ENCODE data around the gene COL6A6. TPM values are rescaled to one million over a fixed set of nuclear protein-coding genes. Genes with fewer than 3 reads are reported as not detected.
"Not testable (repeated sequence)": the region's sequence is repeated elsewhere in the genome, so short reads cannot be mapped to it uniquely, and the experiment has no call there.

Gene COL6A6
- total RNA-seq, 2 donors from 2014 or later: 0.57 TPM; not detected in 1

DNA sequence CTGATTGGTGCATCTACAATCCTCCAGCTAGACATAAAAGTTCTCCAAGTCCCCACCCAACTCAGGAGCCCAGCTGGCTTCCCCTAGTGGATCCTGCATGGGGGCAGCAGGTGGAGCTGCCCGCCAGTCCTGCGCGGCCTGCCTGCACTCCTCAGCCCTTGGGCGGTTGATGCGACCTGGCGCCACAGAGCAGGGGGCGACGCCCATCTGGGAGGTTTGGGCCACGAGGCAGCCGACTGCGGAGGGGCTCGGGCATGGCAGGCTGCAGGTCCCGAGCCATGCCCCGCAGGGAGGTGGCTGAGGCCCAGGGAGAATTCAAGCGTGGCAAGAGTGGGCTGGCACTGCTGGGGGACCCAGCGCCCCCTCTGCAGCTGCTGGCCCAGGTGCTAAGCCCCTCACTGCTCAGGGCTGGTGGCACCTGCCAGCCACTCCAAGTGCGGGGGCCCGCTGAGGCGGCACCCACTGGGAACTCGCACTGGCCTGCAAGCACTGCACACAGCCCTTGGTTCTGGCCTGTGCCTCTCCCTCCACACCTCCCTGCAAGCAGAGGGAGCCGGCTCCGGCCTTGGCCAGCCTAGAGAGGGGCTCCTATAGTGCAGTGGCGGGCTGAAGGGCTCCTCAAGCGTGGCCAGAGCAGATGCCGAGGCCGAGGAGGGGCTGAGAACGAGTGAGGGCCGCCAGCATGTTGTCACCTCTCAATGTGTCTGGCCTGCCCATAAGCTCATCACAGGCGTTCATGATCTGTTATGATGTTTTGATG, 30.1 kb downstream of the COL6A6 start:
- Histone ChIP-seq H3K9me3 (no peaks in the 10 kb centered on the region), H3K27ac (no peak overlapping the region), H3K27me3 (replicated peaks; ENCODE audit: insufficient read depth) (peaks cover 2% of the 10 kb centered on the region), H3K4me1 (replicated peaks) (no peaks in the 10 kb centered on the region), H3K36me3 (no peaks in the 10 kb centered on the region), H3K4me3 (no peak overlapping the region)
- no peak for DNase-seq (ENCODE audit: low spot score)
- TF ChIP-seq POLR2A (IDR thresholded peaks at IDR 0.05): no peak
- TF ChIP-seq, protein P1, sequence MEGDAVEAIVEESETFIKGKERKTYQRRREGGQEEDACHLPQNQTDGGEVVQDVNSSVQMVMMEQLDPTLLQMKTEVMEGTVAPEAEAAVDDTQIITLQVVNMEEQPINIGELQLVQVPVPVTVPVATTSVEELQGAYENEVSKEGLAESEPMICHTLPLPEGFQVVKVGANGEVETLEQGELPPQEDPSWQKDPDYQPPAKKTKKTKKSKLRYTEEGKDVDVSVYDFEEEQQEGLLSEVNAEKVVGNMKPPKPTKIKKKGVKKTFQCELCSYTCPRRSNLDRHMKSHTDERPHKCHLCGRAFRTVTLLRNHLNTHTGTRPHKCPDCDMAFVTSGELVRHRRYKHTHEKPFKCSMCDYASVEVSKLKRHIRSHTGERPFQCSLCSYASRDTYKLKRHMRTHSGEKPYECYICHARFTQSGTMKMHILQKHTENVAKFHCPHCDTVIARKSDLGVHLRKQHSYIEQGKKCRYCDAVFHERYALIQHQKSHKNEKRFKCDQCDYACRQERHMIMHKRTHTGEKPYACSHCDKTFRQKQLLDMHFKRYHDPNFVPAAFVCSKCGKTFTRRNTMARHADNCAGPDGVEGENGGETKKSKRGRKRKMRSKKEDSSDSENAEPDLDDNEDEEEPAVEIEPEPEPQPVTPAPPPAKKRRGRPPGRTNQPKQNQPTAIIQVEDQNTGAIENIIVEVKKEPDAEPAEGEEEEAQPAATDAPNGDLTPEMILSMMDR (IDR thresholded peaks at IDR 0.05): no peak
- no peak for TF ChIP-seq POLR2AphosphoS5 (IDR thresholded peaks at IDR 0.05)
- WGBS: 93% methylated on average over 26 of the region's 29 CpGs
- intact Hi-C loops (cut with DNase I): no loop called here

DNA sequence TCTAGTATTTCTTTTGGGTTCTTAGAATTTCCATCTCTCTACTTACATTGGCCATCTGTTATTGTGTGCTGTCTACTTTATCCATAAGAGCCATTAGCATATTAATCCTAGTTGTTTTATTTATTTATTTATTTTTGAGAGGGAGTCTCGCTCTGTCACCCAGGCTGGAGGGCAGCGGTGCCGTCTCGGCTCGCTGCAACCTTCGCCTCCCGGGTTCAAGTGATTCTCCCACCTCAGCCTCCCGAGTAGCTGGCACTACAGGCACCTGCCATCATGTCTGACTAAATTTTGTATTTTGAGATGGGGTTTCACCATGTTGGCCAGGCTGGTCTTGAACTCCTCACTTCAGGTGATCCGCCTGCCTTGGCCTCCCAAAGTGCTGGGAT, 30.7 kb downstream of the COL6A6 start:
- H3K36me3 ChIP-seq; intact Hi-C loops (cut with DNase I); H3K27me3 ChIP-seq (replicated peaks; ENCODE audit: insufficient read depth); H3K27ac ChIP-seq; H3K9me3 ChIP-seq; H3K4me3 ChIP-seq; DNase-seq (ENCODE audit: low spot score); H3K4me1 ChIP-seq (replicated peaks): not testable (repeated sequence)
- WGBS: 83% methylated on average over 9 of the region's 9 CpGs

- intact Hi-C loops (cut with DNase I): no loop called here
- peaks cover 2% of the 10 kb centered on the region for H3K27me3 ChIP-seq (replicated peaks; ENCODE audit: insufficient read depth)
- WGBS: 94% methylated on average over 1 of the region's 1 CpG
- H3K4me1 ChIP-seq (replicated peaks): no peaks in the 10 kb centered on the region
- no peak overlapping the region for H3K4me3 ChIP-seq
- no peak overlapping the region for H3K27ac ChIP-seq
- no peaks in the 10 kb centered on the region for H3K9me3 ChIP-seq
- no peaks in the 10 kb centered on the region for H3K36me3 ChIP-seq
- no peak for DNase-seq (ENCODE audit: low spot score)
- TF ChIP-seq POLR2AphosphoS5 (IDR thresholded peaks at IDR 0.05) (no peak), POLR2A (IDR thresholded peaks at IDR 0.05) (no peak)
- TF ChIP-seq, protein P1 (IDR thresholded peaks at IDR 0.05): no peak
Observed at GRCh38 chr3:130548356-130548755, 31.4 kb downstream of the COL6A6 start.

DNA sequence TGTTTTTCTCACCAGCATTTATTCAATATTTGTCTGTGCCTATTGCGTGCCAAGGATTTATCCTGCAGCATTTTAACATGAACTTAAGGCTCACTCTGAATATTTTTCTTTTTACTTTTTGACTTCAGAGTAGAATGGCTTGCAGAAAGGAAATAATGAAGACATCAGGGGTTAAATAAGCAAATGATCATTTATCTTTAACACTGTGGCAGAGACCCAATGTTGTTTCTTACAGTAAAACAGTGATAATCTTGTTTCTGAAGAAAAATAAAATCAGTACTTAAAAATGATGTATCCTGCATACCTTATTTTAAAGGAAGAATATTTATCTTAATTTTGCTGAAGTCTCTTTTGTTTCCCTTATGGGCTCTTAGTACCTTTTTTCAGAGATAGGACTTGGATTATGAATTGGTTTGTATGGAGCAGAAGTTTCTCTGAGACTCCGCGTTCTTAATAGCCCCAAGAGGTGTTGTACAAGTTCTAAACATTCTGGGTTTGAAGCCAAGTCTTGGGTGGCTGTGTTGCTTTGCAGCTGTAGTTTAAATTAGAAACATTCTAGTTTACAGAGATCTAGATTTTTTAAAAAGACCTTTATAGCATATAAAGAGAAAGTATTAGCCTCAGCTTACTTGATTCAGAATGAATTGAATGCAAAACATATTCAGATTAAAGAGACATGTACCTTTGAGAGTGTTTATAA, 40.5 kb downstream of the COL6A6 start:
- Histone ChIP-seq H3K4me3 (no peak overlapping the region), H3K36me3 (no peaks in the 10 kb centered on the region), H3K9me3 (no peaks in the 10 kb centered on the region), H3K4me1 (replicated peaks) (no peaks in the 10 kb centered on the region), H3K27ac (no peak overlapping the region), H3K27me3 (replicated peaks; ENCODE audit: insufficient read depth) (no peaks in the 10 kb centered on the region)
- no peak for TF ChIP-seq POLR2A (IDR thresholded peaks at IDR 0.05)
- TF ChIP-seq POLR2AphosphoS5 (IDR thresholded peaks at IDR 0.05): no peak
- intact Hi-C loops (cut with DNase I): no loop called here
- 78% methylated on average over 3 of the region's 3 CpGs for WGBS
- DNase-seq (ENCODE audit: low spot score): no peak

DNA sequence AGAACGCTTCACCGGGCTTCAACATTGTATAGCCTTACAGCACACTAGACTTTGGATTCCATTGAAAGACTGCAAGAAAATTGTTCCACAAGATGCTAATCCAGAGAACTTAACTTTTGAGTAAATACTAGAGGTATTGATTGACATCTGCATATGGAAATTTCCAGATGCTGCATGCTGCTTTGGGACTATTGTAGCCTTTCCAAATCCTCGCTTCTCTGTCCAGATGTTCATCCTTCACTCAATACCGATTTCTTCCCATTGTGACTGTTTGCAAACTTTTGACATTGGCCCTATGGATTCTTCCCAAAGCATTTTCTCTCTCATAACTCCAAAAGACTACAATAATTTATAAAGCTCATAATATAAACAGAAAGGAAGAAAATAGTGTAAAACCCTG, 41.4 kb downstream of the COL6A6 start:
- TF ChIP-seq POLR2AphosphoS5 (IDR thresholded peaks at IDR 0.05): no peak
- no peak for TF ChIP-seq POLR2A (IDR thresholded peaks at IDR 0.05)
- TF ChIP-seq, protein P1 (IDR thresholded peaks at IDR 0.05): no peak
- intact Hi-C loops (cut with DNase I): no loop called here
- no peaks in the 10 kb centered on the region for H3K9me3 ChIP-seq
- no peak overlapping the region for H3K4me3 ChIP-seq
- DNase-seq (ENCODE audit: low spot score): no peak
- H3K36me3 ChIP-seq: no peaks in the 10 kb centered on the region
- 95% methylated on average over 4 of the region's 4 CpGs for WGBS
- no peak overlapping the region for H3K27ac ChIP-seq
- H3K27me3 ChIP-seq (replicated peaks; ENCODE audit: insufficient read depth): no peaks in the 10 kb centered on the region
- H3K4me1 ChIP-seq (replicated peaks): no peaks in the 10 kb centered on the region

Data from prostate gland (tissue), 2 donors.